ENCODE measurements around the gene ZNF524.
A peak's percentile ranks its signal among the peaks of the same experiment; 100 is the strongest.

ZNF524 gene

DNA sequence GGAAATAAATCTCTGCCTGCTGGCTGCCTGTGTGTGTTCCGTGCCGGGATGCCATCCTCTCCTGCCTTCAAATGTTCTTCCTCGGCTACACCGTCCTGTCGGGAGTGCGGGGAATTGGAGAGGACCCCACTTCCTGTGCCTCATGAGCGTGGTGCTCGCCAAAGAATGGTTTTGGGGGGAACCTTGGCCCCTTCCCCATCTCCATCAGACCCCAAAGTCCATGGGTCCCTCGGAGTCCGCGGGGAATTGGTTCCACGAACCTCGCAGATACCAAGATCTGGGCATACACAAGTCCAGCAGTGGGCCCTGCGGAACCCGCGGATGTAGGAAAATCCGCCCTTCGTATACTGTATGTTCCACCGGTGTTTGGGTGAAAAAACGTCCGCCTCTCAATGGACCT, 3.0 kb downstream of the ZNF524 start:
- DNase-seq = no peak

- no peak for DNase-seq
Observed at GRCh38 chr19:55603581-55604292, 3.6 kb downstream of the ZNF524 start.

DNA sequence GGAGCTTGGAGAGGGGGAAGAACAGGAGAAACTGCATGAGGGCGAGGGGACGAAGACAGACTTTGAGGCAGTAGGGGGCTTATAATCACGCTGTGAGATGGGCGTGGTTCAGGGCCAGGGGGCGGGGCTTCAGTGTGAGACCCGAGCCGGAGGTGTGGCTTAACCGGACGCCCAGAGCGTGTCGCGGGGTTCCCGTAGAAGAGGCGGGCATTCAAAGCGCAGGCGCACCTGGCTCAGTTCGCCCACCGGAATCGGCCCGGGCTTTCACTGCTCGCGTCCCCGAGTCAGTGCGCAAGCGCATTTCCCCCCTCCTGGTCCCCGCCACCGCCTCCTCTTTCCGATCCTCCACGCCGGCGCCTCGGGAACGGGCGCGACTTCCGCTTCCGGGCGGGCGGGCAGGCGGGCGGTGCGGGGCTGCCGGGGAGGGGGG, 5.1 kb downstream of the ZNF524 start:
- peak; percentile 96 for DNase-seq

GRCh38 chr19:55605637-55606470, 5.8 kb downstream of the ZNF524 start, which contains the start of gene ZNF865:
ZNF865 (plus strand) TSS chr19:55605647; CDS start chr19:55613619, 7,972 bp downstream.
- peak; percentile 59 for DNase-seq

GRCh38 chr19:55606471-55606787, 6.3 kb downstream of the ZNF524 start:
- DNase-seq = no peak

DNA sequence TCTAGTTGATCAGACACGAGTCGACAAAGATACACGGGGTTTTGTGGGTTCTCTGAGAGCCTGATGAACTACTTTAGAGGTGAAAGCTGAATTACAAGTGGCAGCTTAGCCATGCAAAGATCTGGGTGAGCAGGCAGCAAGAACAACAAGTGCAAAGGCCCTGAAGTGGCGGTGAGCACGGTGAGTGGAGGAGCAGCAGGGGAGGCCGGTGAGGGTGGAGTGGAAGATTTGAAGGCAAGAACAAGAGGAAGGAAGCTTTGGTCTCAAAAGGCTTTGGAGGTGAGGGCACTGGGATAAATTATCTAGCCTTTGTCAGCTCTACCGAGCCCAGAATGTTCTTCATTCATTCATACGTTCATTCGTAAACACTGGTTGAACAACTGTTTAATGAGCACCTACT, 6.7 kb downstream of the ZNF524 start:
- no peak for DNase-seq

DNA sequence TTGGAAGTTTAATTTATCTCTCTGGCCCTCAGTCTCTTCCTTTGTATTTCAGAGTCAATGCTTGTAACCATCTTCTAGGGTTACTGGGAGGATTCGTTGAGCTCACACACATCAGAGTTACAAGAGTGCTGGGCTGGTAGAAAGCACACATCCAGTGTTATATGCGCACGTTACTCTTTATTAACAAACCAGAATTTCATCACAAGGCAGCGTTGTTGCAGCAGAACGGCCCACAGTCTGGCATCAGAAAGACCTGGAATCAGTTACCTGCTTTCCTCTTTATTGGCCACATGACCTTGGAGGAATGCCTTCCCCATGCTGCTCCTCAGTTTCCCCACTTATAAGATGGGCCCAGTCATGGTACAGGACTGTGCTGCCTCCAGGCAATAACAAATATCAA, 9.2 kb downstream of the ZNF524 start:
- no peak for DNase-seq

DNA sequence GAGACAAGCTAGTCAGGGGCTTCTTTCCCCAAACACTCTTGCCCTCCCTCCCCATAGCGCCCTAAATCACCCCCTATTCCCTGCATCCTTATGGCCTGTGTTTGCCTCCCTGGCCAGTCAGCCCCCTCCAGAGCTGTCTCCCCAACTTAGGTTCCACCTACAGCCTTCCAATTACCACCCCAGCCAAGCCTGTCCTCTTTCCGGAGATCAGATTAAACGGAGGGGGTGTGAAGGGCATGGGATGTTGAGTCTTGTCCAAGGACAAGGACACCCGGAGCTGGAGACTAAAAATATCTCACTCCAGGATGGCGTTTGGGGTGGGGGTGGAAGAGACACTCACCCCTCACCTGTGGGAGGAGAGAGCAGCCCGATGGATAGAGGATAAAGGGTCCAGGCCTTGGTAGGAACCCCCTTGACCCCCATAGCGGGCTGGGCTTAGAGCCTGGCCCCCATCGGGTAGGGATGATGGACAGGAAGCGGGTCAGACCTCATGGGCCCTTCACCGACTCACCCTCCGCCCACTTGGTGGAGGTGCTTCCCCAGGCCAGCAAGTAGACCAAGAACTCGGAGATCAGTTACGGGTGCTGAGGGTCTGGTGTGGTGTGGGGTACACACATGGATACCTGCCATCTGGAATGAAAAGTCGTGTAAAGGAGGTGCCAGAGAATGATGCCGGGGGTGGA, 11.4 kb downstream of the ZNF524 start:
- DNase-seq = no peak

- no peak for DNase-seq
Observed at GRCh38 chr19:55611983-55612645, 12.0 kb downstream of the ZNF524 start.

DNA sequence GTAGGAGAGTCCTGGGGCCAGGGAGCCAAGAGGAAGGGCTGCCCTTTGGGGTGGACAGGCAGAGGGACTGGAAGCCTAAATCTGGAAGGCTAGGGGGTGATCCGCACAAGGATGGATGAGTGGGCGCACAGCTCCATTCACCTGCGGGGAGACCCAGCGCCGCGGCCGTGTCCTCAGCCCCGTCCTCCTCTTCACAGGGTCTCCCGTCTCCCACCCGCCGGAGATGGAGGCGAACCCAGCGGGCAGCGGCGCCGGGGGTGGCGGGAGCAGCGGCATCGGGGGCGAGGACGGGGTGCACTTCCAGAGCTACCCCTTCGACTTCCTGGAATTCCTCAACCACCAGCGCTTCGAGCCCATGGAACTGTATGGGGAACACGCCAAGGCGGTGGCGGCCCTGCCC, 13.3 kb downstream of the ZNF524 start:
- no peak for DNase-seq

- DNase-seq = no peak
Observed at GRCh38 chr19:55613930-55614710, 14.0 kb downstream of the ZNF524 start.

DNA sequence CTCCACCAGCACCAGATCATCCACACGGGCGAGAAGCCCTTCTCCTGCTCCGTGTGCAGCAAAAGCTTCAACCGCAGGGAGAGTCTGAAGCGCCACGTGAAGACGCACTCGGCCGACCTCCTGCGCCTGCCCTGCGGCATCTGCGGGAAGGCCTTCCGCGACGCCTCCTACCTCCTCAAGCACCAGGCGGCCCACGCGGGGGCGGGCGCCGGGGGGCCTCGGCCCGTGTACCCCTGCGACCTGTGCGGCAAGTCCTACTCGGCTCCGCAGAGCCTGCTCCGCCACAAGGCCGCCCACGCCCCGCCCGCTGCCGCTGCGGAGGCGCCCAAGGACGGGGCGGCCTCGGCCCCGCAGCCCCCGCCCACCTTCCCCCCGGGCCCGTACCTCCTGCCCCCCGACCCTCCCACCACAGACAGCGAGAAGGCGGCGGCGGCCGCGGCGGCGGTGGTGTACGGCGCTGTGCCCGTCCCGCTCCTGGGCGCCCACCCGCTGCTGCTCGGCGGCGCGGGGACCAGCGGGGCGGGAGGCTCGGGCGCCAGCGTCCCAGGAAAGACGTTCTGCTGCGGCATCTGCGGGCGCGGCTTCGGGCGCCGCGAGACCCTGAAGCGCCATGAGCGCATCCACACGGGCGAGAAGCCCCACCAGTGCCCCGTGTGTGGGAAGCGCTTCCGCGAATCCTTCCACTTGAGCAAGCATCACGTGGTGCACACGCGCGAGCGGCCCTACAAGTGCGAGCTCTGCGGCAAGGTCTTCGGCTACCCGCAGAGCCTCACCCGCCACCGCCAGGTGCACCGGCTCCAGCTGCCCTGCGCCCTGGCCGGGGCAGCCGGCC, 14.8 kb downstream of the ZNF524 start:
- no peak for DNase-seq

DNA sequence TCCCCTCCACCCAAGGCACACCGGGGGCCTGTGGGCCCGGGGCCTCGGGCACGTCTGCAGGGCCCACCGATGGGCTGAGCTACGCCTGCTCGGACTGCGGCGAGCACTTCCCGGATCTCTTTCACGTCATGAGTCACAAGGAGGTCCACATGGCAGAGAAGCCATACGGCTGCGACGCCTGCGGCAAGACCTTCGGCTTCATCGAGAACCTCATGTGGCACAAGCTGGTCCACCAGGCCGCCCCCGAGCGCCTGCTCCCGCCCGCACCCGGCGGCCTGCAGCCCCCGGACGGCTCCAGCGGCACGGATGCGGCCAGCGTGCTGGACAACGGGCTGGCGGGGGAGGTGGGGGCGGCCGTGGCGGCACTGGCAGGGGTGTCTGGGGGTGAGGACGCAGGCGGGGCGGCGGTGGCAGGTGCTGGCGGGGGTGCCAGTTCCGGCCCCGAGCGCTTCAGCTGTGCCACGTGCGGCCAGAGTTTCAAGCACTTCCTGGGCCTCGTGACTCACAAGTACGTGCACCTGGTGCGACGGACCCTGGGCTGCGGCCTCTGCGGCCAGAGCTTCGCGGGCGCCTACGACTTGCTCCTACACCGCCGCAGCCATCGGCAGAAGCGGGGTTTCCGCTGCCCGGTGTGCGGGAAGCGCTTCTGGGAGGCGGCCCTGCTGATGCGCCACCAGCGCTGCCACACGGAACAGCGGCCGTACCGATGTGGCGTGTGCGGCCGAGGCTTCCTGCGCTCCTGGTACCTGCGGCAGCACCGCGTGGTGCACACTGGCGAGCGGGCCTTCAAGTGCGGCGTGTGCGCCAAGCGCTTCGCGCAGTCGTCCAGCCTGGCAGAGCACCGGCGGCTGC, 15.7 kb downstream of the ZNF524 start:
- no peak for DNase-seq

DNA sequence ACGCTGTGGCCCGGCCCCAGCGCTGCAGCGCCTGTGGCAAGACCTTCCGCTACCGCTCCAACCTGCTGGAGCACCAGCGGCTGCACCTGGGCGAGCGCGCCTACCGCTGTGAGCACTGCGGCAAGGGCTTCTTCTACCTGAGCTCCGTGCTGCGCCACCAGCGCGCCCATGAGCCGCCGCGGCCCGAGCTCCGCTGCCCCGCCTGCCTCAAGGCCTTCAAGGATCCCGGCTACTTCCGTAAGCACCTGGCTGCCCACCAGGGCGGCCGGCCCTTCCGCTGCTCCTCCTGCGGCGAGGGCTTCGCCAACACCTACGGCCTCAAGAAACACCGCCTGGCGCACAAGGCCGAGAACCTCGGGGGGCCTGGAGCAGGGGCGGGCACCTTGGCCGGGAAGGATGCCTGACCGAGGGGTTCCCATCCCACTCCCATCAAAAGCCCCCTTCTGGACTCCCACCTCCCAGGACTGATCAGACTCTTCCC, 16.3 kb downstream of the ZNF524 start:
- DNase-seq = no peak

GRCh38 chr19:55617426-55617825, 17.3 kb downstream of the ZNF524 start:
- no peak for DNase-seq

DNA sequence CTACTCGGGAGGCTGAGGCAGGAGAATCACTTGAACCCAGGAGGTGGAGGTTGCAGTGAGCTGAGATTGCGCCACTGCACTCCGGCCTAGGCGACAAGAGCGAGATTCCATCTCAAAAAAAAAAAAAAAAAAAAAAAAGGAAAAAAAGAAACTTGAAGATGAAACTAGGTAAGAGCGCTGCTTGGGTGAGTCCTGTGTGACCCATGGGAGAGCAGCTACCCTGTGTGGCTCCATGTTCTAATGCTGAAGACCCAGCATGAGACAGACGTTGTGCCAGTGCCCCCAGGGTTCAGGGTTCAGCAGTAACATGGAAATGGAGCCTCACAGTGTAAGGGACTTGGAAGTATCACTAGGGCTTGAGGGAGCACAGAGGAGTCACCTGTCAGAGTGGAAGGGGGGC, 18.3 kb downstream of the ZNF524 start:
- no peak for DNase-seq

DNA sequence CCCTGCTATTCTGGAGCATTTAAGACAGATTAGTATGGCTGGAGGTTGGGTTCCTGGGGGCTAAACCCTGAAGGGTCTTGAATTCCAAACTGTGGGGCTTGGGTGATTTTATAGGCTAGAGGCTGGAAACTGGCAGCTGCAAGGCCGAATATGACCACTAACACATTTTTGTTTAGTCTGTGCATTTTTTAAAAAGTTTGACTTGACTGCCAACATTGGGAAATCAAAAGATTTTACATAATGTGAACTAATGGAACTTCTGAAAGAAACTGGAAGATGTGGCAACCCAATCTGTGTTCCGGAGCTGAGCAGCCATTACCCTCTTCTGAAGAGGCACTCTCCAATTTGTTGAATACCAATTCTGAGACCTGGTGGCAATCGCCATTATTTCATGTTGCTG, 19.2 kb downstream of the ZNF524 start:
- no peak for DNase-seq

GRCh38 chr19:55620410-55621204, 20.5 kb downstream of the ZNF524 start:
- peak; percentile 18 for DNase-seq

GRCh38 chr19:55621205-55621672, 21.2 kb downstream of the ZNF524 start:
- no peak for DNase-seq

Data from effector CD8-positive, alpha-beta T cell (primary cell).